GM18507 (cell line): ENCODE results near the gene SLC36A1.

Source experiments
- DNase-seq: peaks from one replicate; pipeline ENCODE4 v3.0.0; 2011; ENCODE audit warnings: low read depth; ENCODE audit not compliant: insufficient read length; ENCODE audit errors: extremely low spot score
- FAIRE-seq: peaks from 2 replicates; lab custom pipeline; 2011; peaks lifted over from hg19 to GRCh38; lab: Jason Lieb, UNC

Gene SLC36A1

DNA sequence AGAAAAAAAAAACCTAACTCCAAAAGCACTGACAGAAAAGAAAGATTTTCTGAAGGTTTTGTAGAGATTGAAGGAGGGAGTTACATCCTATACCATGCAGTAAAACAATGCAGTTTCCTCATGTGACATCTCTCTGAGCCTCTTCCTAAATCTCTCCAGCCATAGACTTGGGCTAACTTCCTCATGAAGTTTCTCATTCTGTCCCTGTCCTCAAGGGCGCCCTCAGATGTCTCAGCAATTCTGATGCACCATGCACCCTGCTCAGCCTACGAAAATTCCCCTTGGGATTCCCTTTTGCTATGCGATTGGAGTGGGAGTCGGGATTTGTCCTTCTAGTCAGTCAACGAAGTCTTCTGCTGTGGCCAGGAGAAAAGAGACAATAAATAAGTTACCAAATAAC, 74.8 kb downstream of the SLC36A1 start:
- DNase-seq = no peak

GRCh38 chr5:151523335-151523734, 75.9 kb downstream of the SLC36A1 start:
- FAIRE-seq (peak; percentile 77), DNase-seq (peak; percentile 52)

More for the DNA sequence above, 74.8 kb downstream of the SLC36A1 start:
- no peak for FAIRE-seq

- FAIRE-seq = no peak
- DNase-seq = no peak
These were observed 80.8 kb downstream of the SLC36A1 start for GRCh38 chr5:151528153-151528552.

DNA sequence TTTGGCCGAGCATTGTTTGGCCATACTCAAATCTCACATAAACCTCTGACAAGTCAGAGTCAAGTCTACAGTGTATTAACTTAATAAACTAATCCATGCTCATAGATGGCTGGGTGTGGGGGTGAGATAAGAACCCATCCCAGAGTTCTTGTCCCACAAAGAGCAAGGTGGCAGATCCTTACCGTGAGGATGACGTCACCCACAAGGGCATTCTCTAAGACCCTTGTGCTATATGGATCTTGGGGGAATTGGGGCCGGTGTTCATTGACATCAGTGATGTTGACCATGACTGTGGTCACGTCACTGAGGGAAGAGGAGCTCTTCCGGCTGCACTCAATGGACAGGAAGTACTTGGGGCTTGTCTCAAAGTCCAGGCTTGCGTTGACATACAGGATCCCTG, 81.6 kb downstream of the SLC36A1 start:
- DNase-seq = no peak
- no peak for FAIRE-seq

- FAIRE-seq = no peak
- no peak for DNase-seq
These were observed 84.2 kb downstream of the SLC36A1 start for GRCh38 chr5:151531581-151531980.

- FAIRE-seq (no peak), DNase-seq (no peak)
These were observed 85.0 kb downstream of the SLC36A1 start for GRCh38 chr5:151532416-151532815.

- DNase-seq = no peak
- no peak for FAIRE-seq
These were observed 86.9 kb downstream of the SLC36A1 start for GRCh38 chr5:151534350-151534749.

GRCh38 chr5:151537044-151537443, 89.6 kb downstream of the SLC36A1 start:
- FAIRE-seq (no peak), DNase-seq (no peak)

DNA sequence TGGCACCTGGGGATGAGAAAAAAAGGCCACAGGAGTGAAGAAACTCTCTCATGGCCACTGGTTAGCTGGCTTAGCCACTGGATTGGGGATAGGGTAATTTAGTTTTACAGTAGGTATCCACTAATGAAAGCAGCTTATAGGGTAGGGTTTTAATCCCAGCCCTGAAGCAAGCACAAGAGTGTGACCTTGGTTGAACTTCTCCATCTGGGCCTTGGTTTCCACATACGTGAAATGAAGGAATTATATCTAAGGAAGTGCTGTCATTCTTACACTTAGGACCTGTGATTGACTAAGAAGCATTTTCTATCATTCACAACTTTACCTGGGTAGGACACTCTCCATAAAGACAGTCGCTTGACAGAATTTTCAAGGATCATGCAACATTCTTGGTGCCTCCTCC, 94.2 kb downstream of the SLC36A1 start:
- FAIRE-seq = no peak

More for the DNA sequence above, 94.2 kb downstream of the SLC36A1 start:
- no peak for DNase-seq
